Loucy (cell line): ENCODE measurements around the gene PRR23E.

Experiments
- EZH2phosphoT487 ChIP-seq: fragments of 200-600 bp; IDR thresholded peaks from 2 replicates; pipeline ENCODE4 v1.6.1; 2018; ENCODE audit warnings: antibody characterized with exemption, mild to moderate bottlenecking, moderate library complexity, borderline replicate concordance
- TF ChIP-seq, protein P1 (sequence below): fragments of 200-600 bp; sonication (generic); conservative IDR thresholded peaks from 2 replicates; pipeline ENCODE4 v1.5.1; 2014; ENCODE audit warnings: mild to moderate bottlenecking, antibody characterized with exemption, low read length

DNA sequence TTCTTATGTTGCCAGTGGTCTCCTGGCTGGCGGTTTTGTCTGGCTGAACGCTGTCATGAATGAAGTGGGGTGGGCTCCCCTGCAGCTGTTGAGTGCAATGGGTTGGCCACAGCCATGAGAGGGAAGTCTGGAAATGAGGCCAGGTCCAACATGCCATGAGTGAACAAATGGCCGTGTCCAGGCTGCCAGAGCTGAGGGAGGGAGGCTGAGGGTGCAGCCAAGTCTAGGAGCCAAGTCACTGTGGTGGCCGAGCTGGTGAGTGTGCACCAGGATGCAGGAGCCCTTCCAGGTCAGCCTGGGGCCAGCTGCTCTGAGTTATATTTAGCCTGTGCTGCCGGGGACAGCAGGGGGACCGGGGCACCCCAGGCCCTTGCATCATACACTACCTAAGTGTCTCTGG is 24.7 kb upstream of the PRR23E start:
- TF ChIP-seq, protein P1, sequence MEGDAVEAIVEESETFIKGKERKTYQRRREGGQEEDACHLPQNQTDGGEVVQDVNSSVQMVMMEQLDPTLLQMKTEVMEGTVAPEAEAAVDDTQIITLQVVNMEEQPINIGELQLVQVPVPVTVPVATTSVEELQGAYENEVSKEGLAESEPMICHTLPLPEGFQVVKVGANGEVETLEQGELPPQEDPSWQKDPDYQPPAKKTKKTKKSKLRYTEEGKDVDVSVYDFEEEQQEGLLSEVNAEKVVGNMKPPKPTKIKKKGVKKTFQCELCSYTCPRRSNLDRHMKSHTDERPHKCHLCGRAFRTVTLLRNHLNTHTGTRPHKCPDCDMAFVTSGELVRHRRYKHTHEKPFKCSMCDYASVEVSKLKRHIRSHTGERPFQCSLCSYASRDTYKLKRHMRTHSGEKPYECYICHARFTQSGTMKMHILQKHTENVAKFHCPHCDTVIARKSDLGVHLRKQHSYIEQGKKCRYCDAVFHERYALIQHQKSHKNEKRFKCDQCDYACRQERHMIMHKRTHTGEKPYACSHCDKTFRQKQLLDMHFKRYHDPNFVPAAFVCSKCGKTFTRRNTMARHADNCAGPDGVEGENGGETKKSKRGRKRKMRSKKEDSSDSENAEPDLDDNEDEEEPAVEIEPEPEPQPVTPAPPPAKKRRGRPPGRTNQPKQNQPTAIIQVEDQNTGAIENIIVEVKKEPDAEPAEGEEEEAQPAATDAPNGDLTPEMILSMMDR: no peak
- TF ChIP-seq EZH2phosphoT487: no peak
